GM23248 (cell line): Measurements from ENCODE around the gene SPINT2. TPM values are rescaled to one million over a fixed set of nuclear protein-coding genes. Genes with fewer than 3 reads are reported as not detected.

Experiments used
- DNase-seq: peaks from one replicate; pipeline ENCODE4 v3.0.0-alpha.2; 2015
- H2AFZ ChIP-seq: fragments of 200-600 bp; sonication (generic); 2 replicates; pipeline ENCODE4 v1.6.1; 2016; ENCODE audit warnings: antibody characterized with exemption
- H3F3A ChIP-seq: fragments of 200-600 bp; sonication (generic); 2 replicates; pipeline ENCODE4 v1.6.1; 2016; ENCODE audit warnings: mild to moderate bottlenecking, antibody characterized with exemption, mixed run types; ENCODE audit not compliant: insufficient read depth
- H3K27ac ChIP-seq: fragments of 200-600 bp; sonication (generic); 2 replicates; pipeline ENCODE4 v1.5.1; 2016; ENCODE audit warnings: mild to moderate bottlenecking
- H3K27me3 ChIP-seq: fragments of 200-600 bp; sonication (generic); replicated peaks from 2 replicates; pipeline ENCODE4 v1.6.1; 2016; ENCODE audit warnings: mild to moderate bottlenecking; ENCODE audit not compliant: insufficient read depth
- H3K36me3 ChIP-seq: fragments of 200-600 bp; sonication (generic); 2 replicates; pipeline ENCODE4 v1.6.1; 2016; ENCODE audit warnings: low read depth, mild to moderate bottlenecking
- H3K4me1 ChIP-seq: fragments of 200-600 bp; sonication (generic); 2 replicates; pipeline ENCODE4 v1.6.1; 2016; ENCODE audit warnings: mild to moderate bottlenecking; ENCODE audit not compliant: insufficient read depth
- H3K4me2 ChIP-seq: fragments of 200-600 bp; sonication (generic); one replicate; pipeline ENCODE4 v1.6.1; 2016; ENCODE audit warnings: mild to moderate bottlenecking; ENCODE audit not compliant: unreplicated experiment
- H3K4me3 ChIP-seq: fragments of 200-600 bp; sonication (generic); 2 replicates; pipeline ENCODE4 v1.5.1; 2016; ENCODE audit warnings: mild to moderate bottlenecking
- H3K79me2 ChIP-seq: fragments of 200-600 bp; sonication (generic); 2 replicates; pipeline ENCODE4 v1.6.1; 2016; ENCODE audit warnings: mild to moderate bottlenecking; ENCODE audit not compliant: insufficient read depth
- H3K9ac ChIP-seq: fragments of 200-600 bp; sonication (generic); 2 replicates; pipeline ENCODE4 v1.6.1; 2016; ENCODE audit warnings: mild to moderate bottlenecking
- H3K9me2 ChIP-seq: fragments of 200-600 bp; sonication (generic); 2 replicates; pipeline ENCODE4 v1.6.1; 2016; ENCODE audit warnings: mixed run types, mild to moderate bottlenecking, moderate library complexity; ENCODE audit not compliant: insufficient read depth
- H3K9me3 ChIP-seq: fragments of 200-600 bp; sonication (generic); one replicate; pipeline ENCODE4 v1.6.1; 2017; ENCODE audit warnings: low read depth
- H4K20me1 ChIP-seq: fragments of 200-600 bp; sonication (generic); 2 replicates; pipeline ENCODE4 v1.6.0; 2016; ENCODE audit not compliant: insufficient read depth
- EZH2 ChIP-seq: fragments of 200-600 bp; sonication (generic); IDR thresholded peaks from 2 replicates; pipeline ENCODE4 v1.6.1; 2018; ENCODE audit warnings: antibody characterized with exemption, mild to moderate bottlenecking; ENCODE audit not compliant: insufficient read depth, poor library complexity, severe bottlenecking
- EZH2phosphoT487 ChIP-seq: fragments of 200-600 bp; sonication (generic); IDR thresholded peaks from 2 replicates; pipeline ENCODE4 v1.6.1; 2018; ENCODE audit warnings: antibody characterized with exemption, moderate library complexity, mild to moderate bottlenecking, low read depth; ENCODE audit not compliant: insufficient read depth
- whole genome bisulfite sequencing, 2 experiments: methylation state at CpG; one replicate each; pipeline ENCODE4 v1.1.6; 2015 to 2017; ENCODE audit warnings: low lambda C conversion rate in 2 of 2, low coverage in 1 of 2; ENCODE audit errors: missing lambda C conversion rate in 2 of 2; 5-methylcytosine and 5-hydroxymethylcytosine counted together
- in situ Hi-C: fragments of 300-500 bp; cut with MboI; formaldehyde crosslinking; loops from 2 replicates; pipeline ENCODE4 v1.15.0; 2020
- polyA plus RNA-seq: library from polyadenylated mRNA; unstranded; fragments of >200 nt; fragmentation: Nextera tagmentation; extraction: Ambion mirVana; gene quantifications from 2 replicates; pipeline ENCODE4 v1.2.1, GENCODE V29; 2016
- total RNA-seq: library from RNA; depleted of rRNA; stranded (reverse); fragments of >200 nt; shearing (Covaris generic); gene quantifications from 2 replicates; pipeline ENCODE4 v1.2.3, GENCODE V29; 2014

The SPINT2 gene
- total and polyA plus RNA-seq, 2 experiments from 2014 or later = 3.2 to 9.3 TPM

DNA sequence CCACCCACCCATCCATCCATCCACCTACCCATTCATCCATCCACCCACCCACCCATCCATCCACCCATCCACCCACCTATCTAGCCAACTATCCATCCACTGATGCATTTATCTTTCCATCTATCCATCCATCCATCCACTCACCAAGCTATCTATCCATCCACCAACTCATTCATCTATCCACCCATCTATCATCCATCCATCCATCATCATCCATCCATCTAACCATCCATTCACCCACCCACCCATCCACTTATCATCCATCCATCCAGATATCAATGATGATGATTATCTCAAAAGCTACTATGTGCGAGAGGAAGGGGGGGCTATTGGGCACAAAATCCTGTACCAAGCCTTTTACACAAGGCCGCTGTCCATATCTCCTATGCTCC, 45.9 kb downstream of the SPINT2 start:
- WGBS, 2 experiments = 96% methylated on average over 2 of the region's 2 CpGs
- no peaks in the 10 kb centered on the region for H3F3A ChIP-seq
- H3K9me3 ChIP-seq = no peaks in the 10 kb centered on the region
- no peaks in the 10 kb centered on the region; the same call in 1 of the 2 replicates for H3K36me3 ChIP-seq
- no peak overlapping the region for H3K4me2 ChIP-seq
- TF ChIP-seq EZH2phosphoT487 = no peak
- no peak for TF ChIP-seq EZH2
- no peak overlapping the region for H3K9ac ChIP-seq
- in situ Hi-C loops = no loop called here
- no peaks in the 10 kb centered on the region for H4K20me1 ChIP-seq
- no peaks in the 10 kb centered on the region for H3K4me1 ChIP-seq
- H3K27me3 ChIP-seq = no peaks in the 10 kb centered on the region
- H3K4me3 ChIP-seq = no peak overlapping the region
- no peaks in the 10 kb centered on the region for H3K9me2 ChIP-seq
- DNase-seq = no peak
- no peak overlapping the region for H2AFZ ChIP-seq
- peaks cover 46% of the 10 kb centered on the region for H3K79me2 ChIP-seq
- no peak overlapping the region for H3K27ac ChIP-seq

GRCh38 chr19:38310986-38311385, 46.6 kb downstream of the SPINT2 start:
- in situ Hi-C loops = no loop called here
- H3F3A ChIP-seq = no peaks in the 10 kb centered on the region
- no peaks in the 10 kb centered on the region for H4K20me1 ChIP-seq
- no peak for TF ChIP-seq EZH2
- no peak for TF ChIP-seq EZH2phosphoT487
- no peak overlapping the region for H3K9ac ChIP-seq
- no peaks in the 10 kb centered on the region for H3K9me2 ChIP-seq
- no peak for DNase-seq
- no peaks in the 10 kb centered on the region; the same call in 1 of the 2 replicates for H3K36me3 ChIP-seq
- H3K27ac ChIP-seq = no peak overlapping the region
- no peak overlapping the region for H3K4me2 ChIP-seq
- no peaks in the 10 kb centered on the region for H3K27me3 ChIP-seq
- no peaks in the 10 kb centered on the region for H3K9me3 ChIP-seq
- WGBS, 2 experiments = 95 to 99% methylated on average over 6 of the region's 6 CpGs
- H3K4me3 ChIP-seq = no peak overlapping the region
- no peak overlapping the region for H2AFZ ChIP-seq
- peaks cover 50% of the 10 kb centered on the region for H3K79me2 ChIP-seq
- no peaks in the 10 kb centered on the region for H3K4me1 ChIP-seq

DNA sequence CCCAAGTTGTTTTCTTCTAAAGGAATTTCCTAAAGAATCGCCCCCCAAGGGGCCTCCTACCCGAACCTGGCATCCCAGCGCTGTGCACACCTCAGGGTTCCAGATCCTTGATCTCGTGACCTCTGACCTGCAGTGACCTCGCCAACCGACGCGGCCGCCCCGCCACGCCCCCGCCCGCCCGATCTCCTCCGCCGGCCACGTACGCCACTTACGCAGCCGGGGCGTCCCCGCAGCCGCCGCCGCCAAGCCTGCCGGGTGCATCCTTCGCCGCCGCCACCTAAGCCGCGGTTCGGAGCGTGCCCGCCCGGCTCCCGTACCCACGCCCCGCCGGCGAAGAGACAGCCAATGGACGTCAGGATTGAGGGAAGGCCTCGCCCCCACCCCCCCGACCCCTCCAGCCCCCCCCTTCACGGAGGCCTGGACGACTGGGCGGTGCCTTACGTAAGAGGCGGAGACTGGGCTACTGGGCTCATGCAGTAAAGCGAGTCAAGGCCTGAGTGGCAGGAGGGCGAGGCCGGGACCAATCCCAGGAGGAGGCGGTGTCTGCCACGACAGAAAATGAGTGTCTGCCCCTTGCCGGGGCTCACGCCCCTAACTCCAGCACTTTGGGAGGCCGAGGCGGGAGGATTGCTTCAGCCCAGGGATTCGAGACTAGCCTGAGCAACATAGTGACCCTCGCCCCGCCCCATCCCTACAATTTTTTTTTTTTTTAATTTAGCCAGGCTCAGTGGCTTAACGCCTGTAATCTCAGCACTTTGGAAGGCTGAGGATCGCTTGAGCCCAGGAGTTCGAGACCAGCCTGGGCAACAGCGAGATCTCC, 51.5 kb downstream of the SPINT2 start, which contains the start of gene YIF1B:
Gene YIF1B (minus strand): TSS at position 291 of the 820 bp plus-strand sequence. CDS start 30 bp downstream, at position 261.
- in situ Hi-C loops = no loop called here
- H3K9ac ChIP-seq = peak within 1 kb of the TSS; percentile 86
- peaks cover 2% of the 10 kb centered on the region; the same call in 1 of the 2 replicates for H3K4me1 ChIP-seq
- peak; percentile 99 for DNase-seq
- no peaks in the 10 kb centered on the region for H3K9me2 ChIP-seq
- peak within 1 kb of the TSS; percentile 58 for H3K27ac ChIP-seq
- H4K20me1 ChIP-seq = no peaks in the 10 kb centered on the region
- WGBS, 2 experiments = 3 to 6% methylated on average over 18 to 51 of the region's 64 CpGs
- peak within 1 kb of the TSS; percentile 100 for H3K4me2 ChIP-seq
- 0 out of 2 replicates have a peak, but pooled peaks cover under 1% of the 10 kb centered on the region for H3F3A ChIP-seq
- peaks cover 62% of the 10 kb centered on the region for H3K79me2 ChIP-seq
- no peak for TF ChIP-seq EZH2phosphoT487
- TF ChIP-seq EZH2 = no peak
- H3K4me3 ChIP-seq = peak within 1 kb of the TSS; percentile 83
- H3K9me3 ChIP-seq = no peaks in the 10 kb centered on the region
- H2AFZ ChIP-seq = peak within 1 kb of the TSS; percentile 89
- no peaks in the 10 kb centered on the region for H3K36me3 ChIP-seq
- no peaks in the 10 kb centered on the region for H3K27me3 ChIP-seq

GRCh38 chr19:38316477-38317067, 52.2 kb downstream of the SPINT2 start:
- peak overlapping the region; percentile 58 for H3K27ac ChIP-seq

More at GRCh38 chr19:38316477-38317067, 52.2 kb downstream of the SPINT2 start:
- Histone ChIP-seq H3K36me3 (no peaks in the 10 kb centered on the region), H3K4me2 (peak overlapping the region; percentile 29), H3K9ac (peak overlapping the region; percentile 72), H3K79me2 (peaks cover 63% of the 10 kb centered on the region), H3K9me2 (no peaks in the 10 kb centered on the region), H4K20me1 (no peaks in the 10 kb centered on the region), H3K4me3 (peak overlapping the region; percentile 49), H3K27me3 (no peaks in the 10 kb centered on the region), H2AFZ (peak overlapping the region; percentile 75), H3F3A (peaks cover 7% of the 10 kb centered on the region; the same call in 1 of the 2 replicates), H3K9me3 (no peaks in the 10 kb centered on the region), H3K4me1 (peaks cover 9% of the 10 kb centered on the region)
- in situ Hi-C loops = no loop called here
- WGBS, 2 experiments = 38% methylated on average over 8 of the region's 8 CpGs
- DNase-seq = no peak
- TF ChIP-seq EZH2 (no peak), EZH2phosphoT487 (no peak)
